ENCODE data around the gene TANC1.
"Not testable (repeated sequence)": the region's sequence is repeated elsewhere in the genome, so short reads cannot be mapped to it uniquely, and the experiment has no call there.

Gene TANC1

DNA sequence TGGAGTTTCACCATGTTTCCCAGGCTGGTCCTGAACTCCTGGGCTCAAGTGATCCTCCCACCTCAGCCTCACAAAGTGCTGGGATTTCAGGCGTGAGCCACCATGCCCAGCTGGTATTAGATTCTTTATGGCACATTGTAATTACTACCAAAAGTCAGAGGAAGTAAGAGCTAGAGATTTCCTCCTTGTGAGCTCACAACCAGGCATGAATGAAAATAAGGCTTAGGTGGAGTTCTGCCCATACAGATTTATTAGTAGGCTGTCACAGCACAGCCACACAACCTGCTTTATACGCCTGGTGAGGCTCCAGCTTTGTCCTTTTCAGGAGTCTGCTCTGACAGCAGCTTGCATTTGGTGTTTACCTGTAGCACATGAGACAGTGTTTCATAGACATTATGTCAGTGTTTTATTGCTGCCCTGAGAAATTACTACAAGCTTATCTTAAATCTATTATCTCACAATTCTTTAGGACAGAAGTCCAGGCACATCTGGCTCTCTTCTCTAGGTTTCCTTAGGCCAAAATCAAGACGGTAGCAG, 156.6 kb downstream of the TANC1 start:
- no peak for DNase-seq

DNA sequence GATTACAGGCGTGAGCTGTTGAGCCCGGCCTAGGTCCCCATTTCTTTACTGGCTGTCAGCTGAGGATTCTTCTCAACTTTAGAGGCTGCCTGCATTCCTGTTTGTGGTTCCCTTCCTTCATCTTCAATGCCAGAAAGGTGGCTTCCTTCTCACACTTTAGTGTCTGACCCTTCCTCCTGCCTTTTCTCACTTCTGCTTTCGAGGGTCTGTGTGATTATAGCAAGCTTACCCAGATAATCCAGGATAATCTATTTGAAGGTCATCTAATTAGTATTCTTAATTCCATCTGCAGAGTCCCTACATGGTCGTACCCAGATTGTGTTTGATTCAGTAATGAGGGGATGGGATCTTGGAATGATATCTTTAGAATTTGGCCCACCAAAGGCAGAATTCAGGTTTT, 157.4 kb downstream of the TANC1 start:
- DNase-seq: no peak

DNA sequence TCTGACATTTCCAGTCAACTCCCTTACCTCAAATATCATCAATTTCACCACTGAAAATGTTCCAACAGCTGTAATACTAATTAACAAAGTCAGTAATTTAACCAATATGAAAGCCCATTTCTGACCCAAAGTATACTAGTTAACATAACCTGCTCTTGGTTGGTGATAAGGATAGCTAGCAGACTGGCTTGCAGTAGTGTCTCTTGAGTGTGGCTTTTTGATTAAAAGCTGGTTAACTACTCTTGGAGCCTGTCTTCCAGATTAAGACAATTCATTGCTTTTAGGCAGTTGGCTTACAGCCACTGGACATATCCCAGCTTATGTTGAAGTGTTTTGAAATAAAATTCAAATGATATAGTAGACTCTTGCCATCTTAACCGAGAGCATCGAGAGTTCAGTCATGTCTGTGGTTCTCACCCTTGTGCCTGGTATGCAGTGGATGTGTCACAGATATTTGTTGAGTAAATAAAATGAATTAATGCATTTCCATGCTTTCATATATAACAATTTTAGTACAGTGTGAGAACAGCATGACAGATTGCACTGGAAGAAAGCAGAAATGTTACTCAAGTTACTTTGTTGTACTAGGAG, 158.1 kb downstream of the TANC1 start:
- DNase-seq: no peak

DNA sequence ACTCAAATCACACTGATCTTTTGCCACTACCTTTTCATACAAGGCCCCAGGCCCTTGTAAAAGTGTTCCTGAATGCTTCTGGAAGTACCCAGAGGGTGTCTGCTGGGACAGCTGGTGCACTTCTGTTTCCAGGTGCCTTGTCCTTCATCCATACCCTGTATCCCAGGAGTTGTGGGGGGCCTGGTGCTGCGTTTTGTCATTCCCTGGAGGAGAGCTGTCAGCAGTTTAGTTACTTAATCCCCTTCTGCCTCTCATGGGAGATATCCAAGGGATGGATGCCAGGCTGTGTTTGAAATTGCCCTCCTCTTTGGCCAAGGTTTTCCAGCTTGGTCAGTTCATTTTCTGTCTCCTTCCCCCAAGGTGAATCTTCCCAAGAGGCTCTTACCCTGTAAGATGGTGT, 159.8 kb downstream of the TANC1 start:
- no peak for DNase-seq

DNA sequence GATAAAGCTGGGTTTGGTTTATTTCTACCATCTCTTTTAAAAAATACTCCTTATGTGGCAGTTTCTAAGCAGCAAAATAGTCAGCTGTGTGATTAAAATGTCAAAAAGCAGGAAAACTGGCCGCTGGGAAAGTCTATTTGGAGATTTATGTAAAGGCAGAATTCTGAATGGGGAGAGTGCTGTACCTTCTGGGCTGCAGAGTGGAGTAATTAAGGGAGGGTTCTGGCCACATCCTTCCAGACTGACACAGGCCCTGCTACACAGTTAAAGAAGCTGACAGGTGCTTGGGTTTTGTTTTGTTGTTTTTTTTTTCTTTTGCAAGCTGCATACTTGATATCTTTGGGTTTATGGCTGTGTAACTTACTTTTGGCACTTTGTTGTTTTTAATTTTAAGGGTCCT, 160.8 kb downstream of the TANC1 start:
- DNase-seq: no peak

DNA sequence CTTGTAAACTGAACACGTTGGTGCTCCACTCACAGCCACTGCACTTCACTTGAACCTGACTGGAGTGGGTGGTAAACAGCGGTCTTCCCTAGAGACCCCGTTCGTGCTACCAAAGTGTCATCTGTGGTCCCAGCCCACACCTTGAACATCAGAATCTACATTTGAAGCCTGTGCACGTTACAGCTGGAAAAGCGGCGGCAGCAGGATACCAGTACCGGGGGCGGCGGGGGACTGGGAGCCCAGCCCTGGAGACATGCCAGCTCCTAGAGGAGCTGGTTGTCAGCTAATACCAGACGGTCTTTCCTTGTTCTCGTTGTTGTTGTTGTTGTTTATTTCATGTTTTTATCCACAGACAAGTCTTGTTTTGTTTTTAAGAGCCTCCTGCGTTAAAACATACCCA, 161.4 kb downstream of the TANC1 start:
- DNase-seq: no peak

DNA sequence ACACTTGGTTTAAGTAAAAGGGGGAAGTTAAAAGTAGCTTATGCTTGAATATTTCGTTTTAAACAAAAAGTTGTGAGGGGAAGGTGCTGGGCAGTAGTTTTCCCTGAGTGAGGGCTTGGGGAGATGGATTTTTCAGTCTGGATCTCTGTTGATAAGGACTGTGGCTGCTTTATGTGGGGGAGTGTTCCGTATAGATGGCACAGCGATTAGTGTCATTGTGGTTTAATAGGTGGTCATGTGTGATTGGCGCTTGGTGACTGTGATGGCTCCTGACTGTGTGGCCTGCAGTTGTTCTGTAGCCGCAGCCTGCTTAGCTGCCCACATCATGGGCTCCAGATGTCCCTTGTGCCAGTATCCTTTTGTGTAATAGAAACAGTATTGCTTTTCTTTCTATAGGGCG, 161.9 kb downstream of the TANC1 start:
- DNase-seq: no peak

DNA sequence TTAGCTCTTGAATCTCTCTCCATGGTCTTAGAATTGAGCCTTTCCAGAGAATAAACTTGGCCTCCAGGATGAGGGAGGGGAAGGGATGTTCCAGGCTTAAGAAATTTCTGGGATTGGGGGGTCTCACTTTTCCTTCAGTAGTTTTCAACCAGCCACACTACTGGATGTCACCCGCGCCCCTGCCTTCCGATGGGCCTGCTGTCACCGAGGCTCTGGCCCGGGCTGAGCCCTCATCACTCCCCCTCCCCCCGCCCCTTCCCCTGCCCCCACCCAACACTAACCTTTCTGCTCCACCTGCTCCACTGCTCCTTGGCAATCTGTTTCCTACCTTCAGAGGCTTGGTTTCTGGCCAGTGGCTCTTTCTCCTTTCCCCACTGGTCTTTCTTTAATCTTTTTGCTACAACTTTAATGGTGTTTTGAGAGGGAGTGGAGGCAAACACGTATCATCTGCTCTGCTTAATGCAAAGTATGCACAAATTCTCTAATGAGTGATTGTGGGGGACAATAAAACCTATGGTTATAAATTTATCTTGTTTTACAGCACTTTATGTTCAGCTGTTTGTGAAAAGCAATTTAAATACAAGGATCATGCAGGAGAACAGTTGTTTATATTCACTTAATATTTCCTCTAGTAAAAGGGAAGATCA, 162.9 kb downstream of the TANC1 start:
- no peak for DNase-seq

DNA sequence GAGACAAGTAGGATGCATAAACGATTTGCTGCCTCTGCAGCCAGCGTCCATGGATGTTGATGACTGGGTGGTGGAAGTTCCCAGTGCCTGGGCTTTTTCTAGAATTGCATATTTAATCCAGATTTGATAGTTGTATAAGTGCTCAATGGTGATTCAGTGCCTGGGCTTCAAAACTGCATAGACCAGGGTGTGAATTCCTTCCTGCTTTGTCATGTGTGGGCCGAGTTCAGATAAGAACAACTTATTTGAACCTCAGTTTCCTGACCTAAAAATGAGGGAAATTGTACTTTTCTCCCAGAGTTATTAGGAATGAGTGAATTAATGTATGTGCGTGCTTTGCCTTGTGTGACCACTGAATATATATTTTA, 163.5 kb downstream of the TANC1 start:
- DNase-seq: peak; percentile 66

DNA sequence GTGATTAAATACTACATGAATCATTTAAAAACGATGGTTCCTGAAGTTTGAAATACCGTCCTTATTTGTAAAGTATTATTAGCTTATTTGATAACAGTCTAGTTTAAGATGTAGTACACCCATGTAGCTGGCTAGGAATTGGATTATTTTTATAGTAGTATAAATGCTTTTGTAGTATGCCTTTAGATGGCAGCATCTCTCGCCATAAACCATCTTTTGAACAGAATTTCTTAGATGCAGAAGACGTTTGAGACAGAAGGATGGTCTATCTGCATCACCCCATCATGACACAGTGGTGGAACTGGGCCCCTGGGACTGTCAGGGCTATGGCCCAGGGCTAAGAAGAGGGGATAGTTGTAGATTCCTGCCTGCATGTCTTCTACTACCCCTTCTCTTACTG, 165.4 kb downstream of the TANC1 start:
- DNase-seq: no peak

DNA sequence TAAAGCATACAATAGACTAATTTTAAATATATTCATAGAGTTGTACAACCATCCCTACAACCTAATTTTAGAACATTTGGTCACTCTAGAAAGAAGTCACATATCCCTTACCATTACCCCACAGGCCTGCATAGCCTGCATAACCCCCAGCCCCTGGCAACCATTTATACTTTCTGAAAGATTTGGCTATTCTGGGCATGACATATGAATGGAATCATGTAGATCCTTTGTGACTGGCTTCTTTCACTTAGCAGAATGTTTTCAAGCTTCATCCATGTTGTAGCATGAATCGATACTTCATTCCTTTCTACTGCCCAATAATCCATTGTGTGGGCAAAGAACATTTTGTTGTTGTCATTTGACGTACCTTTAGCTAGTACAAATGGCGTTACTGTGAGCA, 166.5 kb downstream of the TANC1 start:
- no peak for DNase-seq

DNA sequence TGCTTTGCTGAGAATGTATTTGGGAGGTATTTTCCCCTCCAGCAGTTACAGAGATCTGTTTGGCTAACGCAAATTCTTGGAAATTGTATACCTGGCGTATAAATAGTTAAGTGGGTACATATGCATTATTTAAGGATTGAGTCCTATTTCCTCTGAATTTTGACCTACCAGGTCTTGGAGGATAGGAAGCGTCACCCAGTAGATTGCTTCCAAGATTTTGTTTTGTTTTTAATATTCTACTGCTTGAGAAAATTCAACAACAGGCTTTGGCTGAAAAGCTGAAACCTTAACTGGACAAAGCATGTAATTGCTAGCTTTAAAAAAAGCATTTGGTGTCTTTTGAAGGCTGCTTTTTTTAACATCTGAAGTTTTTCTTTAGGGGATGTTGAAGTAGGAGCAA, 168.0 kb downstream of the TANC1 start:
- no peak for DNase-seq

DNA sequence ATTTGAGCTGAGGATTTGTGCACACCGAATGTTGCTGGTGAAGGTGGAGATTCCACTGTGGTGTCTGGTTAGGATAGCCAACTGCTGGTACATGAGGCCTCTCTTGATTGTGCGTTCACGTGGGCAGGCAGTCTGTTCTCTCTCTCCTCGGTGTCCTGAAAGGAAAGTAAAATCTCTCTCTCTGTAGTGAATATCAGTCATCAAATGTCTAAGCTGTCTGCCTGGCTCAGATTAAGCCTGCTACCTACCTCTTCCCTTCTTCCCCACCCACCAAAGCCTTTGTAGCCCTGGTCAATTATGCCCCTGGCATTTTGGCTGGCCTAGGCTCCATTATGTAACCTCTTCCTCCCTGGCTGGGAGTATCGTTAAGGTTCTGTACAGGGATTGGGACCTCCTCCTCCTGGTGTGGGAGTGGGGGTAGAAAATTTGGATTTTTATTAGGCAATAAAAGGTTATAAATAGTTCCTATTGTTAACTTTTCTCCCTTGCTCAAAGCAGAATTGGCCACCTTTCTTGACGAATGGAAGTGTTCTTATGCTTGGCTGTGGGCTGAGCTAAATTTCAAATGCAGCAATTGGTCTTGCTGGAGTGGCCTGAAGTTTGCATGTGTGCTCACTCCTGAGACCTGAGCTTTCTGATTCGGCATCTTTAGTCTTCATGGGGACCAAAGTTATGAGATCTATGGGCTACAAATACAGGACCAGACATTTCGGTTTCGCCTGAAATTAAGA, 169.2 kb downstream of the TANC1 start:
- no peak for DNase-seq

DNA sequence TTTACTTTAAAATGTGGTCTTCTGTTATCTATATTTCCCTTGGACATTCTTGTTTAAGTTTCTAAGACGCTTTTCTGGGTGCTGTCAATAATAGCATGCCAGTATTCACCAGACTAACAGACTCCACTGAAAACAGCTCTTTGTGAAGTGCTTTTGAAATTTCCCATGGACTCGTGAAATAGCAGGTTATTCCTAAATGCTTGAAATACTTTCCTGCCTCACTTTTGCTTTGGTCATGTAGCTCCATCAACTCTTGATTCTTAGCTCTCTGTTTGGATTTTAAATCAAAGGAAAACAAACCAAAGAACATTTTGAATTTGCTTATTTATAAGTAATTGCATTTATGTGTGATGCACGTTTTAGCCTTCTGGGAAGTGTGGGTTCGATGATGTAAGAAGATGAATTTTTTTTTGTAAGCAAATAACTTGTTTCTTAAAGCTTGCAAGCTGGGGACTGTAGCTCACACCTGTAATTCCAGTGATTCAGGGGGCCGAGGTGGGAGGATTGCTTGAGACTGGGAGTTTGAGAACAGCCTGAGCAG, 170.3 kb downstream of the TANC1 start:
- DNase-seq: no peak

DNA sequence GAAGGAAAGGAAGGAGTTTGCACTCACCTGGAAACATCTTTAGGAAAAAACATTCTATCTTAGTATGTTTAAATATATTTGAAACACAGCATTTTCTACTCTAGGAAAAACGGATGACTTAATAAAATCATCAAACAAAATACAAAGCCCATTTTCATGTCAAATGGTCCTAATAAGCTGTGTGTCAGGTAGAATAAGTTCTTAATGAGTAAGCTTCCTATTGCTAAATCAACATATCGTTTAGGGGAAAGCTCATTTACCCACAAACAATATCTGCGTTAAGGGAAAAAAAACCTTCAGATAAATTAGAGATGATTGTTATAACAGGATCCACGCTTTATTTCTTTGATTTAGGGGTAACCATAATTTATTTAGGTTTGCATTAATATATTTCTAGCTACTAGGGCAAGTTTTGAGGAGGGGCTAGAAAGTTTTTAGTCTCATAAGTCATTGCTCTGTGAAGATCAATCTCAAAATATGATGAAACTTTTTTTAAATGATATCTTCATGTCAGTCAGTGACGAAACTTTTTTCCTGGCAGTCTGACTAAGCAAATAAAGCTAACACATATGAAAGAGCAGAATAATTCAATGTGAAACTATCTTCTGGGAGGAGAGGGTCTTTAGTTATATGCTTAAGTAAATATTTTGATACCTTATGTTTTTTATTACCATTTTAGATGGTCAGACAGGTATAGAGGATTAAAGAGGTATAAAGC, 170.9 kb downstream of the TANC1 start:
- no peak for DNase-seq

DNA sequence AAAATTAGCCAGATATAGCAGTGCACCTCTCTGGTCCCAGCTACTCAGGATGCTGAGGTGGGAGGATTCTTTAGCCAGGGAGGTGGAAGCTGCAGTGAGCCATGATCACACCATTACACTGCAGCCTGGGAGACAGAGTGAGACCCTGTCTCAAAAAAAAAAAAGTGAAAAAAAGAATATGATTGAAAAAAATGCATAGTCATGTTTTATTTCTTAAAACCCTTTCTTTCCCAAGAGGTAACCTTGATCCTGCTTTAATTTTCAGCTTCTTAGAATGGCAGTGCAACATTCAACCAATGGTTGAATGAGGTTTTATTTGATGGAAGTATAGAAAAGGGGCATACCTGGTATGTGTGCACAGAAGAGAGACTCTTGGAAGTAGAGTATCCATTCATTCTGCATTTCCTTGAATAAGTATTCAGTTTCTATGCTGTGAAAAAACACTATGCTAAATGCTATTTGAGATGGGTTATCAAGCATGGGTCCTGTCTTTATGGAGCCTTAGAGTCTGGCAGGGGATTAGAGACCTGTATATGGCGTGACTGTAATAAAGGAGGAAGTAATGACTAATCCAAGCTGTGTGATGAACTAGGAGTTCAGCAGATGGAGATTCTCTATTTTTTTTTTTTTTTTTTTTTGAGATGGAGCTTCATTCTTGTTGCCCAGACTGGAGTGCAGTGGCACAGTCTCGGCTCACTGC, 171.8 kb downstream of the TANC1 start:
- DNase-seq: peak; percentile 46

DNA sequence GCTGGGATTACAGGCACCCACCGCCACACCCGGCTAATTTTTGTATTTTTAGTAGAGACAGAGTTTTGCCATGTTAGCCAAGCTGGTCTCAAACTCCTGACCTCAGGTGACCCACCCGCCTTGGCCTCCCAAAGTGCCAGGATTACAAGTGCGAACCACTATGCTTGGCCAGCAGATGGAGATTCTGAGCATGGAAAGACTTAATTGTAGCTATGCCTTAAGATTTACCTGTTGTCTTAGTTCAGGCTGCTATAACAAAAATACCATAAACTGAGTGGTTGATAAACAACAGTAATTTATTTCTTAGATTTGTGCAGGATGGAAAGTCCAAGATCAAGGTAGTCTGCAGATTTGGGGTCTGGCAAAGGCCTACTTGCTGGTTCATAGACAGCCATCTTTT, 172.4 kb downstream of the TANC1 start:
- DNase-seq: not testable (repeated sequence)

DNA sequence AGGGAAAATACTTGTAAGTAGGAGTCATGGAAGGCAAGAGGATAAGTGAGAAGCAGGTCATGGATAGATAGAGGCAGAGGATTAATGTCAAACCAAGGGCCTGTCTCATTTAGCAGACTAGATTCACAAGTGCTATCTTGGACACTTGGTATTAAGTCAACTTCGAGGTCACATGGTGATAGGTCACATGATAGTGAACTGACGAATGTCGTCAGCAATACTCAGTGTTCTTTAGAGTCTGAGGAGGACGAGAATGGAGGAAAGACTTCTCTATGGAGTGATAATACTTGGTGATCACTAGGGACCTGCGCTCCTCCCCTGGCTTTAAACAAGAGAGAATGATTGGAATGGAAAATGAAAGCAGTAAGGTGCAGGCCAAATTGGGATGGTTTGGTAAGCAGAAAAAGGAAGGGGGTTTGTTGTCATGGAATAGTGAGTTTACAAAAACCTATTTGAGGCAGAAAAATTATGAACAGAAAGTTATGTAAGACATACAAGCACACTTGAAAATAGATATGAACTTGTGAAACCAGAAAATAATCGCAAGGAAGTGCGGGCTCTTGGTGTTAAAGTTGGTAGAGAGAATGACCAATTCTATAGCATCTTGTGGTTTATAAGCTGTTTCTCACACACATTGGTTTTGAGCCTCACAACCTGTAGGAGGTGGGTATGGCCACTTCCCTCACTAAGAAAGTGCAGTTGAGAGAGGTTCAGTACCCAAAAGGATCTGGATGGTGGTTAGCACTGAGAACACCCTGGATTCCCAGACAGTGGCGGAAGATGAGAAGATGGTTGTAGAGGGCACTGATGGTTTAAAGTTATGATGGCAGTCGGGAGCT, 176.6 kb downstream of the TANC1 start:
- no peak for DNase-seq

DNA sequence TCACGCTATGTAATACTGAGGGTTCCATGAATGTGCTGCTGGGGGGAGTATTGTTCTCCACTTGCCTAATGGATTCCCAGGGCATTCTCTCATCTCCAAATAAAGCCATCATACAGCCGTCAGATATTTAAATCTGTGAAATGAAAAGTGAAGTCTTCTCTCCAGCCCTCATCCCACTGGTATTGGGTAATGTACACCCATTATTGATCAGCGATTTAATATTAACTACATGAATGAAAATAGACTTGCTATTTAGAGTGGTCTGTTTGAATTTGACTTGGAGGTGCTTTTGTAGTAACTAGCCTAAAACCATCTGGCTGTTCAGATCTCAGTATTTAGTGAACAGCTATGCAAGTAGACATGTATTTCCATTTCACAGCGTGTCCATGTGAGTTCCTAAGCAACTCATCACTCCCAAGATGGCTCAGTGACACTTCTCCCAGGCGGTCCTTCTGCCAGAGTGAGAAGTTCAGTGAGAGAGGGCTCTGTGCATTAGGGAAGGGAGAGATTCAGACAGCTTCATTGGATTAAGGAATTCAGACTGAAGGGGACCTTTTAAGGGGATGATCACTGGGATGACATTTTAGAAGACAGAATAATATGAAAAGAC, 177.4 kb downstream of the TANC1 start:
- no peak for DNase-seq

DNA sequence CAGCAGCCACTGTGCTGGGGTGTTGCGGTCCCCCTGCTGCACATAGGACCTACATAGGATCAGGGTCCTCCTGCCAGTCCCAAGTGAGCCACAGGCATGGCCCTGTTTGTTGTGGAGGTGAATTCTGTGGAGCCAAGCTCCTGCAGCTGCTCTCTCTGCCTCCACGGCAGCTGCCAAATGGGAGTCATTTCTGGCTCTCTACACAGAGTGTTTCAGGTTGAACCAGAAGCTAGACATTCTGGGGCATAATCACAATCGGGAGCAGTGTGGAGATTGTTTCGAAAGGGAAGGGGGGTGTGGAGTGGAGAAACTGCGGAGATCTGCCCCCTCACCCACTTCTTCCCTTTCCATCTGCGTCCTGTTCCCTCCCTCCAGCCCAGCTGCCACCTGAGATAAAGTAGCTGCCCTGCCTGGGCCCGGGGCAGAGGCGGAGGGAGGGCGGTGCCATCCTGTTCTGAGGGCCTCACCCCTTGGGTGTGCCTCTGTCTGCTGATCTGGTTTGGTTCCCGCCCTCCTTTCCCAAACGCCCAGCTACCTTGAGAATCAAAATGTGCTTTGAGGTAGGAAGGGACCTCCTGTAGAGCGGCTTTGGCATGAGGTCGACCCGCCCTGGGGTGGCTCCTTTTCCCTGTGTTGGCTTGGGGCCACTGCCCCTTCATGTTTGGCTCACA, 178.7 kb downstream of the TANC1 start:
- DNase-seq: no peak

DNA sequence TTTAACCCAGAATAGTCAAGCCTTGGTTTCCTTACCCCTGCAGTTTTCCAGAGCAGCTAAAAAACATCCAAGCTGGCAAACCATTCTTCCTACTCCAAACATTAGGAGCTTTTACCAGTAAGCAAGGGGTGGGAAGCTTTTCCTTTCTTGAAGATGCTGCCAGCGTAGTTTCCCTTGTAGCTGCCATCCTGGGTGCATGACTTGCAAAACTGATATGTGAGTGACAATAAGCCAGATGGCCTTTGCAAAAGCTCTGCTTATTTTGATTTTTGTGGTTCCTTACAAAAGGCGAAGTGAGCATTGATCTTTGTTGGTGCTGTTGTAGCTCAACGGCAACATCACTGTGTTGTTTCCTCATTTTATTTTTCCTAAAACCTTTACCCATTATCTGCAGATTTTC, 179.2 kb downstream of the TANC1 start:
- no peak for DNase-seq
